ENCODE measurements around the gene AMPD3.

- TF ChIP-seq ZFX (IDR thresholded peaks at IDR 0.05) (no peak), CTCF (conservative IDR thresholded peaks at IDR 0.05) (no peak)
Measured at GRCh38 chr11:10505278-10506007, 50.4 kb downstream of the AMPD3 start.

Measured in C4-2B (cell line).